Type B pancreatic cell (in vitro differentiated cells): ENCODE measurements around the gene CDKAL1. TPM values are rescaled to one million over a fixed set of nuclear protein-coding genes. Genes with fewer than 3 reads are reported as not detected.

Source experiments
- DNase-seq: peaks from one replicate; pipeline ENCODE4 v3.0.0; 2021; ENCODE audit warnings: mixed read lengths; ENCODE audit not compliant: unreplicated experiment; ENCODE audit errors: extremely low spot score
- H3K27ac Mint-ChIP-seq: 2 replicates; pipeline ENCODE4 v1.8.0; 2021; ENCODE audit warnings: mild to moderate bottlenecking, mixed read lengths
- H3K27me3 Mint-ChIP-seq: 2 replicates; pipeline ENCODE4 v1.8.0; 2021; ENCODE audit warnings: mixed read lengths
- H3K36me3 Mint-ChIP-seq: 2 replicates; pipeline ENCODE4 v1.8.0; 2021; ENCODE audit warnings: mixed read lengths
- H3K4me1 Mint-ChIP-seq: one replicate; pipeline ENCODE4 v1.8.0; 2021; ENCODE audit warnings: mixed read lengths; ENCODE audit not compliant: unreplicated experiment
- H3K4me3 Mint-ChIP-seq: 2 replicates; pipeline ENCODE4 v1.8.0; 2021; ENCODE audit warnings: mild to moderate bottlenecking, mixed read lengths
- H3K9me3 Mint-ChIP-seq: 2 replicates; pipeline ENCODE4 v1.8.0; 2021; ENCODE audit warnings: mixed read lengths
- total RNA-seq: library from RNA; stranded (reverse); gene quantifications from 2 replicates; pipeline ENCODE4 v1.2.1, GENCODE V29; 2021; ENCODE audit warnings: low replicate concordance
- TF ChIP-seq, protein P1 (sequence below): fragments of 200-600 bp; sonication (generic); conservative IDR thresholded peaks from 2 replicates; pipeline ENCODE4 v1.5.0; 2021; ENCODE audit warnings: antibody characterized with exemption, mild to moderate bottlenecking

The CDKAL1 gene
- total RNA-seq, 1 donor from 2014 or later: 21.0 TPM

GRCh38 chr6:20707870-20708269 is 173.6 kb downstream of the CDKAL1 start:
- H3K36me3 Mint-ChIP-seq: peaks cover 3% of the 10 kb centered on the region
- H3K4me3 Mint-ChIP-seq: no peak overlapping the region
- no peaks in the 10 kb centered on the region for H3K27me3 Mint-ChIP-seq
- H3K4me1 Mint-ChIP-seq: peaks cover 25% of the 10 kb centered on the region
- peaks cover 5% of the 10 kb centered on the region for H3K9me3 Mint-ChIP-seq
- TF ChIP-seq, protein P1, sequence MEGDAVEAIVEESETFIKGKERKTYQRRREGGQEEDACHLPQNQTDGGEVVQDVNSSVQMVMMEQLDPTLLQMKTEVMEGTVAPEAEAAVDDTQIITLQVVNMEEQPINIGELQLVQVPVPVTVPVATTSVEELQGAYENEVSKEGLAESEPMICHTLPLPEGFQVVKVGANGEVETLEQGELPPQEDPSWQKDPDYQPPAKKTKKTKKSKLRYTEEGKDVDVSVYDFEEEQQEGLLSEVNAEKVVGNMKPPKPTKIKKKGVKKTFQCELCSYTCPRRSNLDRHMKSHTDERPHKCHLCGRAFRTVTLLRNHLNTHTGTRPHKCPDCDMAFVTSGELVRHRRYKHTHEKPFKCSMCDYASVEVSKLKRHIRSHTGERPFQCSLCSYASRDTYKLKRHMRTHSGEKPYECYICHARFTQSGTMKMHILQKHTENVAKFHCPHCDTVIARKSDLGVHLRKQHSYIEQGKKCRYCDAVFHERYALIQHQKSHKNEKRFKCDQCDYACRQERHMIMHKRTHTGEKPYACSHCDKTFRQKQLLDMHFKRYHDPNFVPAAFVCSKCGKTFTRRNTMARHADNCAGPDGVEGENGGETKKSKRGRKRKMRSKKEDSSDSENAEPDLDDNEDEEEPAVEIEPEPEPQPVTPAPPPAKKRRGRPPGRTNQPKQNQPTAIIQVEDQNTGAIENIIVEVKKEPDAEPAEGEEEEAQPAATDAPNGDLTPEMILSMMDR: no peak
- DNase-seq: no peak
- H3K27ac Mint-ChIP-seq: no peak overlapping the region

DNA sequence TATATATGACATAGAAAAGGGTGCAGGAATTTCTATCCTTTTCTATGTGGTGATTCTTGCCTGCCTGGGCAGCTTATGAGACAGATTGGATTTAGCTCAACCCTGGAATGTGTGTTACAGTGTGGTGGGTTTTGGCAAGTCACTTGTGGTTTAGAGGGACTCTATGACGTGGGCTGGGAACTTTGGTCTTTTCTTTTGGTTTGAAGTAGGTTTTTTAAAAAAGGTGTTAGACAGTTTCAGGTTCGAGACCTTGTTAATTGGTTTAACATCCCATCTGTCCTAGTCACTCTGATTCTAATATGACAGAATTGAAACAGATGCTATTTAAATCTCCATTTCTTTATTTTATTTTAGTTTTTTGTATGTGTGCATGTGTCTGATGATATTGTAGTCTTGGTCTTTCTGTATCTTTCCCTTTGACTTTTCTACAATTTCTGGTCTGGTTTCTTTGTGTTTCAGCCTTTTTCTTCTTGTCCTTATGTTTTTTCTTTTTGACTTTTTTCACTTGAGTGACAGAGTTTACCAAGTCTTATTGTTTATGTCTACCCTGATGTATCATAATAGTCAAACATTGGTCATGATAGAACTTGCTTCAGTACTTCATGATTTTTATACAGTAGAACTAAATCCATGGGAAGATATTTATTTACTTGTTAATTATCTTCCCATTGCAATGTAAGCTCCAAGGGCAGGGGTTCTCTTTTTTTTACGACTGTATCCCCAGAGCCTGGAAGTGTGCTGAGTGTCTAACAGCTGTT is 174.3 kb downstream of the CDKAL1 start:
- H3K27ac Mint-ChIP-seq: no peak overlapping the region
- no peak for DNase-seq
- TF ChIP-seq, protein P1: no peak

GRCh38 chr6:20709451-20709850 is 175.2 kb downstream of the CDKAL1 start:
- no peak for DNase-seq
- Mint-ChIP-seq H3K9me3 (peaks cover 5% of the 10 kb centered on the region), H3K4me1 (peaks cover 19% of the 10 kb centered on the region), H3K4me3 (no peak overlapping the region), H3K27me3 (no peaks in the 10 kb centered on the region), H3K27ac (no peak overlapping the region), H3K36me3 (peaks cover 3% of the 10 kb centered on the region)
- TF ChIP-seq, protein P1: no peak

More for the DNA sequence above, 174.3 kb downstream of the CDKAL1 start:
- Mint-ChIP-seq H3K4me1 (peaks cover 25% of the 10 kb centered on the region), H3K9me3 (peaks cover 5% of the 10 kb centered on the region), H3K36me3 (peaks cover 3% of the 10 kb centered on the region), H3K27me3 (no peaks in the 10 kb centered on the region), H3K4me3 (no peak overlapping the region)

GRCh38 chr6:20710341-20710740 is 176.1 kb downstream of the CDKAL1 start:
- TF ChIP-seq, protein P1: no peak
- Mint-ChIP-seq H3K4me3 (no peak overlapping the region), H3K4me1 (peaks cover 19% of the 10 kb centered on the region), H3K36me3 (peaks cover 3% of the 10 kb centered on the region), H3K27me3 (no peaks in the 10 kb centered on the region), H3K9me3 (peaks cover 5% of the 10 kb centered on the region), H3K27ac (no peak overlapping the region)
- DNase-seq: no peak

- Mint-ChIP-seq H3K9me3 (peaks cover 5% of the 10 kb centered on the region), H3K36me3 (no peaks in the 10 kb centered on the region), H3K4me1 (peaks cover 13% of the 10 kb centered on the region), H3K27ac (no peak overlapping the region), H3K4me3 (no peak overlapping the region), H3K27me3 (no peaks in the 10 kb centered on the region)
- DNase-seq: no peak
- TF ChIP-seq, protein P1: no peak
These were observed 177.3 kb downstream of the CDKAL1 start for GRCh38 chr6:20711518-20711917.
